Lower leg skin (tissue), 3 donors: ENCODE results near the gene DNER.

Experiments used
- POLR2A ChIP-seq, 2 donors: fragments of 450-650 bp; IDR thresholded peaks; one replicate each; pipeline ENCODE4 v1.6.1; 2016 to 2017; ENCODE audit warnings: antibody characterized with exemption in 2 of 2, mild to moderate bottlenecking in 1 of 2, moderate library complexity in 1 of 2
- TF ChIP-seq, protein P1 (sequence below), 3 donors: fragments of 450-650 bp; IDR thresholded peaks; one replicate each; pipeline ENCODE4 v1.5.1; 2016; ENCODE audit warnings: antibody characterized with exemption in 3 of 3, mild to moderate bottlenecking in 3 of 3, moderate library complexity in 2 of 3

DNA sequence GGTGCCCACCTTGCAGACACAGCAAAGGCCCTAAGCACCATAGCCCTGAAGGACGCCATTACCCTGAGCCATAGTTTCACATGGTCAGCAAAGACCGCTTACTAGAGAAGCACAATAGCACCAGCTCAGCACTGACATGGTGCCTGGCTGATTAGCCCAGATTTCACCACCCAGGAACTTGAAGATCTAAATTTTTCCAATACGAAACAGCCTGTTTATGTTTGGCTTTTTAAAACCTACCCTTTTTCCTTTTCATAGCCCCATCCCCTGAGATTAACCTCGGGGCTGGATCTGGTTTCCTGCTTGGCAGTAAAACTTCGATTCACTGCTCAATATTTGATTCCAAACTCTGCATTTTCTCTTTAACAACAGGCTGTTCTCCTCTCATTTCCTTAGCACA, 284.8 kb downstream of the DNER start:
- TF ChIP-seq POLR2A (IDR thresholded peaks at IDR 0.05): no peak
- TF ChIP-seq, protein P1, sequence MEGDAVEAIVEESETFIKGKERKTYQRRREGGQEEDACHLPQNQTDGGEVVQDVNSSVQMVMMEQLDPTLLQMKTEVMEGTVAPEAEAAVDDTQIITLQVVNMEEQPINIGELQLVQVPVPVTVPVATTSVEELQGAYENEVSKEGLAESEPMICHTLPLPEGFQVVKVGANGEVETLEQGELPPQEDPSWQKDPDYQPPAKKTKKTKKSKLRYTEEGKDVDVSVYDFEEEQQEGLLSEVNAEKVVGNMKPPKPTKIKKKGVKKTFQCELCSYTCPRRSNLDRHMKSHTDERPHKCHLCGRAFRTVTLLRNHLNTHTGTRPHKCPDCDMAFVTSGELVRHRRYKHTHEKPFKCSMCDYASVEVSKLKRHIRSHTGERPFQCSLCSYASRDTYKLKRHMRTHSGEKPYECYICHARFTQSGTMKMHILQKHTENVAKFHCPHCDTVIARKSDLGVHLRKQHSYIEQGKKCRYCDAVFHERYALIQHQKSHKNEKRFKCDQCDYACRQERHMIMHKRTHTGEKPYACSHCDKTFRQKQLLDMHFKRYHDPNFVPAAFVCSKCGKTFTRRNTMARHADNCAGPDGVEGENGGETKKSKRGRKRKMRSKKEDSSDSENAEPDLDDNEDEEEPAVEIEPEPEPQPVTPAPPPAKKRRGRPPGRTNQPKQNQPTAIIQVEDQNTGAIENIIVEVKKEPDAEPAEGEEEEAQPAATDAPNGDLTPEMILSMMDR (IDR thresholded peaks at IDR 0.05): no peak
